ENCODE data around the gene LYPD1. TPM values are rescaled to one million over a fixed set of nuclear protein-coding genes. Genes with fewer than 3 reads are reported as not detected.

Gene LYPD1
- total RNA-seq, 1 donor from 2014 or later: 7.1 TPM

DNA sequence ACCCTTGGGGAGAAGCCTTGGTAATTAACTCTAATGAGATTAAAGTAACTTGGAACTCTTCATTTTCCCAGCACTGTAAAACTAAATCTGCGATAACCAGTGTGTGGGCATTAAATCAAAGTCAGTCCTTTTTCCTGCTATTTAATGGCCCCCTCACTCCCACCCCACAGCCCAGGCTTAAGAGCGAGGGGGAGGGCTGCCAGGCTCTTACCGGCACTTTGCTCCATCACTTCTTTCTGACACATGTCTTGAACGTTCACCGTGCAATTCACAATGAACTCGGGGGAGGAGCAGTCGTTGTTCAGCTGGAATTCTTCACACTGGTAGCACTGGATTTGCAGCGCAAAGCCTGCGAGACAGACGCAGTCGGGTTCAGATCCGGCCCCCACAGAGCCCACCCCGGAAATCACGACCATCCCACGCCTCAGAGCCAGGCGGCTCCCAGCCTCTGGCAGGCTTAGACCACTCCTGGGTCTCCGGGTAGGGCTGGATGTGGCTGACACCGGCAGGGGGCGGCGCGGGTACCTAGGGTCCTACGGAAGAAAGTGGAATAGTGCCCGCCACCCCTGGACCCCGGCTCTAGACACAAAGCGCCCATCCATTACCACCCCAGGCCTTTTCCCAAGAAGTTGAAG, 1.7 kb downstream of the LYPD1 start:
- Mint-ChIP-seq H3K27ac (no peak overlapping the region), H3K27me3 (peaks cover 67% of the 10 kb centered on the region), H3K9me3 (ENCODE audit: low read depth) (no peaks in the 10 kb centered on the region), H3K36me3 (ENCODE audit: insufficient read depth) (no peaks in the 10 kb centered on the region), H3K4me3 (ENCODE audit: low read depth) (peak overlapping the region; percentile 72), H3K4me1 (ENCODE audit: low read depth) (peaks cover 14% of the 10 kb centered on the region)
- peak; percentile 40 for DNase-seq (ENCODE audit: low spot score, unreplicated experiment)
- TF ChIP-seq, protein P1, sequence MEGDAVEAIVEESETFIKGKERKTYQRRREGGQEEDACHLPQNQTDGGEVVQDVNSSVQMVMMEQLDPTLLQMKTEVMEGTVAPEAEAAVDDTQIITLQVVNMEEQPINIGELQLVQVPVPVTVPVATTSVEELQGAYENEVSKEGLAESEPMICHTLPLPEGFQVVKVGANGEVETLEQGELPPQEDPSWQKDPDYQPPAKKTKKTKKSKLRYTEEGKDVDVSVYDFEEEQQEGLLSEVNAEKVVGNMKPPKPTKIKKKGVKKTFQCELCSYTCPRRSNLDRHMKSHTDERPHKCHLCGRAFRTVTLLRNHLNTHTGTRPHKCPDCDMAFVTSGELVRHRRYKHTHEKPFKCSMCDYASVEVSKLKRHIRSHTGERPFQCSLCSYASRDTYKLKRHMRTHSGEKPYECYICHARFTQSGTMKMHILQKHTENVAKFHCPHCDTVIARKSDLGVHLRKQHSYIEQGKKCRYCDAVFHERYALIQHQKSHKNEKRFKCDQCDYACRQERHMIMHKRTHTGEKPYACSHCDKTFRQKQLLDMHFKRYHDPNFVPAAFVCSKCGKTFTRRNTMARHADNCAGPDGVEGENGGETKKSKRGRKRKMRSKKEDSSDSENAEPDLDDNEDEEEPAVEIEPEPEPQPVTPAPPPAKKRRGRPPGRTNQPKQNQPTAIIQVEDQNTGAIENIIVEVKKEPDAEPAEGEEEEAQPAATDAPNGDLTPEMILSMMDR (IDR thresholded peaks at IDR 0.05; ENCODE audit: unreplicated experiment): peak; percentile 61

DNA sequence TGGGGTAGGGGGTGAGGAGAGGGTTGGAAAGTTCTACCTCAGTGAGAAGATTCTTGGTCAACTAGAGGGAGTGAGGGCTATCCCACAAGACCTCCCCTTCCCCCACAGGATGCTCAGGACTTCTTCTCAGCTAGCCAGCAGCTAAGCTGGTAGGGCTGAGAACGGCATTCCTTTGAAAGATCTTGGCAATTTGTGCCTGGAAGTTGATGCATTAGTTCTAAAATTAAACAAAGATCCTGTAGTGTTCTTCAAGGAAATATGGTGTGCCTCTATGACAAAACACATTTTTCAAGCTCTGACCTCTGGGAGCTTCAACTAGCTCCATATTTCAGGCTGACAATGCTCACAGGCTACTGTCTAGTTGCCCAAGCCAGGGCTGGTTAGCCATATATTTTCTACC, 2.3 kb downstream of the LYPD1 start:
- Mint-ChIP-seq H3K4me1 (ENCODE audit: low read depth) (peaks cover 15% of the 10 kb centered on the region), H3K27ac (no peak overlapping the region), H3K9me3 (ENCODE audit: low read depth) (no peaks in the 10 kb centered on the region), H3K36me3 (ENCODE audit: insufficient read depth) (no peaks in the 10 kb centered on the region), H3K4me3 (ENCODE audit: low read depth) (no peak overlapping the region), H3K27me3 (peaks cover 65% of the 10 kb centered on the region)
- no peak for DNase-seq (ENCODE audit: low spot score, unreplicated experiment)
- TF ChIP-seq, protein P1 (IDR thresholded peaks at IDR 0.05; ENCODE audit: unreplicated experiment): no peak

DNA sequence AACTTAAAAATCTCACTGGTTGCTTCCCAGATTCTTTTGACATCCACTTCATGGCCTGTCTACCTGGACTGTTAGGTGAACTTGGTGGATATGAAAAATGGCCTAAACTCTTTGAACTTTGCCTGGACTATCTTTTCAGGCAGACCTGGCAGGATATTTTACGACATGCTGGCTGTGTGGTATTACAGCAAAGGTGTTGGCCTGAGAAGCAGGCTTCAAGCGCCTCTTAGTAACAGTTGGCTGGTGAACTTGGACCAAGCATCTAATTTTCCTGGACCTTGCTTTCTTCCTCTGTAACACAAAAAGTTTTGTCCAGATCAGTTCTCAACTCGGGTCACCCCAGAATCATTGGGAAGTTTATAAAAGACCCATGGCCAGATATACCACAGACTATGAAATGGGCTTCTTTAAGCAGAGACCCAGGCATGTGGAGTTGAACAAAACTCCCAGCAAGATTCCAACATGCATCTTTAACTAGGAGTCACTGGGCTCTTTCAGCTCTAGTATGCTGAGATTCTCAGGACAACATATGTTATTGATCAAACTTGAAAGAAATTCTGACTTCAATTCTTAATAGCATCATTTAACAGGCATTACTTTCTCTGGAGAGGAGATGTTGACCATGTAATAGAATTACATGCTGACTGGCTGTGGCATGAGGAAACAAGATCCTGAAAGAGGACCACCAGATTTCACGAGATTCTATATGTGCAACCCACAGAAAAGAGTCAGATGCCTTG, 4.4 kb downstream of the LYPD1 start:
- no peak overlapping the region for H3K27ac Mint-ChIP-seq
- no peaks in the 10 kb centered on the region for H3K9me3 Mint-ChIP-seq (ENCODE audit: low read depth)
- peaks cover 59% of the 10 kb centered on the region for H3K27me3 Mint-ChIP-seq
- DNase-seq (ENCODE audit: low spot score, unreplicated experiment): no peak
- H3K4me3 Mint-ChIP-seq (ENCODE audit: low read depth): no peak overlapping the region
- peaks cover 9% of the 10 kb centered on the region for H3K4me1 Mint-ChIP-seq (ENCODE audit: low read depth)
- TF ChIP-seq, protein P1 (IDR thresholded peaks at IDR 0.05; ENCODE audit: unreplicated experiment): no peak
- H3K36me3 Mint-ChIP-seq (ENCODE audit: insufficient read depth): no peaks in the 10 kb centered on the region

DNA sequence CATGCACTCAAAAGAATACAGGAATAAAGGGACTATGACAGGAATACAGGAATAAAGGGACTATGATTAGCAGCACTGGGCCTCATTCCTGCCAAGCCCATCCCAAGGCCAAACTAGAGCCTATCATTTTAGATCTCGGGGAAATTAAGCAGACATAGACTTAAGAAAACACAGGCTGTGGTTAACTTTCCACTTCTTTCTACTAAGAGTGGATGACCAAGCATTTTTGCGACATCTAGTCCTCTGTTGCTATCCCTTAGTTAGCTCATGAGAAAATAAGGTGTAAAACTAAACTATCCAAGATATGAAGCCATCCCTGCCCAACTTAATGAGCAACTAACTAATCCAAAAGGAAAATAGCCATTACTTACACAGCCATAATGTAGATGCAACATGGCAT, 5.9 kb downstream of the LYPD1 start:
- DNase-seq (ENCODE audit: low spot score, unreplicated experiment): no peak
- TF ChIP-seq, protein P1 (IDR thresholded peaks at IDR 0.05; ENCODE audit: unreplicated experiment): no peak
- no peaks in the 10 kb centered on the region for H3K36me3 Mint-ChIP-seq (ENCODE audit: insufficient read depth)
- H3K27me3 Mint-ChIP-seq: peaks cover 57% of the 10 kb centered on the region
- peaks cover 9% of the 10 kb centered on the region for H3K4me1 Mint-ChIP-seq (ENCODE audit: low read depth)
- H3K27ac Mint-ChIP-seq: no peak overlapping the region
- H3K9me3 Mint-ChIP-seq (ENCODE audit: low read depth): no peaks in the 10 kb centered on the region
- H3K4me3 Mint-ChIP-seq (ENCODE audit: low read depth): no peak overlapping the region

DNA sequence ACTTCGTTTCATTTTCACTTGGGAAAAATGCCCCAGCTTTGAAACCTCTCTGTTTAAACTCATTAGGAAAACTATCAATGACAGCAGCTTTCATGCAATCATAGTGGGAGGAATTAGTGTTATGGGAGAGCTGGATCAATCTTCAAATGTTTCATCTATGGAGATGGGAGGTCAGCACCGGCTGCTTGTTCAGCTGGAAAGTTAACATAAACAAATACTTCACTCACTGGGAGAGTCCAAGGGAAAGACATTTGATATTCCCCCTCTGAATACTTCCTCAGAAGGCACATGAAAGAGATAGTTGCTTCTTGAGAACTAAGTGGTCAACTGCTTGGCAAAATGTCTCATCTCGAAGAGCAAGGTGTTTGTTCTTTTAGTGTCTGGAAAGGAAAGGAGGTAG, 7.3 kb downstream of the LYPD1 start:
- H3K4me3 Mint-ChIP-seq (ENCODE audit: low read depth): no peak overlapping the region
- no peaks in the 10 kb centered on the region for H3K9me3 Mint-ChIP-seq (ENCODE audit: low read depth)
- no peak overlapping the region for H3K27ac Mint-ChIP-seq
- TF ChIP-seq, protein P1 (IDR thresholded peaks at IDR 0.05; ENCODE audit: unreplicated experiment): no peak
- peaks cover 3% of the 10 kb centered on the region for H3K4me1 Mint-ChIP-seq (ENCODE audit: low read depth)
- no peak for DNase-seq (ENCODE audit: low spot score, unreplicated experiment)
- no peaks in the 10 kb centered on the region for H3K36me3 Mint-ChIP-seq (ENCODE audit: insufficient read depth)
- H3K27me3 Mint-ChIP-seq: peaks cover 50% of the 10 kb centered on the region
